ENCODE data around the gene RTBDN.

The RTBDN gene

DNA sequence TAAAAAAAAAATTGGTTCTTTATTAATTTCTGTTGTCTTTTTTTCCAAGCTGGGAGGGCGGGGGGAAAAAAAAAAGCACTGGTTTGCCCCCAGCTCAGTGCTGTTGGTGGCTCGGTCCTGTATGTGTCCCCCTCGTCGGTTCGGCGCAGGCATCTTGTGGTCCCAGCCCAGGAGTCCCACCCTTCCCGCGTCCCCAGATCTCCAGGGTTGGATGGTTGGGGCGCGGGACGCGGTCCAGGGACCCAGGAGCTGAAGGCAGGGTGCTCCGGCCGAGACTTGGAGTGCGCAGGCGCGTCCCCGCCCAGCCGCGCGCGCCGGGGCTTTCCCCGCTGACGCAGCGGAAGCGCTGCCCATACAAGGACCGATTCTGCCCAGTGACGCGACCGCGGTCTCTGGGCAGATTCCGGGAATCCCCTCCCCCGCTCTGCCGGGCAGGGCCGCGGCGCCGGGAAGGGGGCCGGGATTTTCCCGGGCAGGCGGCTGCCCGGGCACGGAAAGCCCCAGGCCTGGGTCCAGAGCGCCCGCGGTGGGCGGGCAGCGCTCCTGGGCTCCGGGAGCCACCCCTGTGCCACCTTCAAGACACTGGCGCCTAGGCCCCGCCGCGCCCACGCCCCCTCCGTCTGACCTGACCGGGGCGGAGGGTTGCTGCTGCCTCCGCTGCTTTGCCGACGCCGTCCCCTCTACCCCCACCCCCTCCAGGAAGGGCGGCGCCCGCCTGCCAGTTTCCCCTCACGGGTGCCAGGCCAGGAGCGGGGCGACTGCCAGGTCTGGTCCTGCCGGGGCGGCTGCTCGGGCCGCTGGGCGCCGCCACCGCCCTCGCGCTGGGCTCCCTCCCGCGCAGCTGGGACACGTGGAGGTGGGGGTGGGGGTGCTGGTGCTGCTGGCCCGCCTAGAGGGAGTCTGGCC lies 40.8 kb downstream of the RTBDN start:
- peak; percentile 89 for DNase-seq (ENCODE audit: low spot score)

DNA sequence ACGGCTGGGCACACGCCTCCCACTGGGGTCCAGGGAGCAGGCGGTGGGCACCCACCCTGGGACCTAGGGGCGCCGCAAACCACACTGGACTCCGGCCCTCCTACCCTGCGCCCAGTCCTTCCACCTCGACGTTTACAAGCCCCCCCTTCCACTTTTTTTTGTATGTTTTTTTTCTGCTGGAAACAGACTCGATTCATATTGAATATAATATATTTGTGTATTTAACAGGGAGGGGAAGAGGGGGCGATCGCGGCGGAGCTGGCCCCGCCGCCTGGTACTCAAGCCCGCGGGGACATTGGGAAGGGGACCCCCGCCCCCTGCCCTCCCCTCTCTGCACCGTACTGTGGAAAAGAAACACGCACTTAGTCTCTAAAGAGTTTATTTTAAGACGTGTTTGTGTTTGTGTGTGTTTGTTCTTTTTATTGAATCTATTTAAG lies 41.5 kb downstream of the RTBDN start:
- no peak for DNase-seq (ENCODE audit: low spot score)

GRCh38 chr19:12792051-12792852 lies 42.1 kb downstream of the RTBDN start:
- DNase-seq (ENCODE audit: low spot score) = peak; percentile 74

DNA sequence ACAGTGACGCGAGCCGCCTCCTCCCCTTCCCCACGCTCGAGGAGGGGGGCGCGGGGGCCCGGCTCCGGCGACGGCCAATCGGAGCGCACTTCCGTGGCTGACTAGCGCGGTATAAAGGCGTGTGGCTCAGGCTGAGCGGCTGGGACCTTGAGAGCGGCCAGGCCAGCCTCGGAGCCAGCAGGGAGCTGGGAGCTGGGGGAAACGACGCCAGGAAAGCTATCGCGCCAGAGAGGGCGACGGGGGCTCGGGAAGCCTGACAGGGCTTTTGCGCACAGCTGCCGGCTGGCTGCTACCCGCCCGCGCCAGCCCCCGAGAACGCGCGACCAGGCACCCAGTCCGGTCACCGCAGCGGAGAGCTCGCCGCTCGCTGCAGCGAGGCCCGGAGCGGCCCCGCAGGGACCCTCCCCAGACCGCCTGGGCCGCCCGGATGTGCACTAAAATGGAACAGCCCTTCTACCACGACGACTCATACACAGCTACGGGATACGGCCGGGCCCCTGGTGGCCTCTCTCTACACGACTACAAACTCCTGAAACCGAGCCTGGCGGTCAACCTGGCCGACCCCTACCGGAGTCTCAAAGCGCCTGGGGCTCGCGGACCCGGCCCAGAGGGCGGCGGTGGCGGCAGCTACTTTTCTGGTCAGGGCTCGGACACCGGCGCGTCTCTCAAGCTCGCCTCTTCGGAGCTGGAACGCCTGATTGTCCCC lies 42.9 kb downstream of the RTBDN start, which contains the start of gene JUNB:
Gene JUNB (plus strand): TSS at position 142 of the 706 bp plus-strand sequence. CDS start 286 bp downstream, at position 428.
- peak; percentile 91 for DNase-seq (ENCODE audit: low spot score)

GRCh38 chr19:12790628-12791344 lies 43.6 kb downstream of the RTBDN start:
- DNase-seq (ENCODE audit: low spot score) = no peak

DNA sequence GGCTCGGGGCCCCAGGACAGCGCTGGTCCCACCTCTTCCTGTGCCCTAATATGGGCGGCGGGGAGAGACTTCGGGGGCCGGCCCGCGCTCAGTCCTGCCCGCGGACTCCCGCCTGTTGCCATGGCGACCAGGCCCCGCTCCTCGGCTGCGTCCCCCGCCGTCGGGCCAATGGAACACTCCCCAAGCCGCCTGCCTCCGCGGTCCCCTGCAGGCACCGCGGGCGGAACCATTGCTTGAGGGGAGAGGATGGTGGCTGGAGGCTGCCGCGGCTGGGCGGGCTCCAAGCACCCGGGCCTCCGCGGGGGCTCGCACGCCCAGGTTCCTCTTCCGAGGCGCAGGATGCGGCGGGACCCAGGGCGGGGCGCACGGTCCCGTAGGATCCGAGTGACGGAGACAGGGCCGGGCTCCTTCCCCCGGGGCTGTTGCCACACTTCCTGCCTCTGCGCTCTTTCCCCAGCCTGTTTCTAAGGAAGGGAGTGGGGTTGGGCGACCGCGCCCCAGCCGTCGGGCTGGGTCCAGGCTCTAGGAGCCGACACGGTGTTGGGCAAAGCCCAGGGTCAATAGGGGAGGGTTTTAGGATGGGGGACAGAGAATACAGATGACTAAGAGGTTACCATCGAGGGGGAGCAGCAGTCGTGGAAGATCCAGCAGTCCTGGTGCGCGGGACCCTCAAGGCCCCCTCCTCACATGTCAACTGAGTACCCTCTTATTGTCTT lies 44.3 kb downstream of the RTBDN start:
- peak; percentile 94 for DNase-seq (ENCODE audit: low spot score)

DNA sequence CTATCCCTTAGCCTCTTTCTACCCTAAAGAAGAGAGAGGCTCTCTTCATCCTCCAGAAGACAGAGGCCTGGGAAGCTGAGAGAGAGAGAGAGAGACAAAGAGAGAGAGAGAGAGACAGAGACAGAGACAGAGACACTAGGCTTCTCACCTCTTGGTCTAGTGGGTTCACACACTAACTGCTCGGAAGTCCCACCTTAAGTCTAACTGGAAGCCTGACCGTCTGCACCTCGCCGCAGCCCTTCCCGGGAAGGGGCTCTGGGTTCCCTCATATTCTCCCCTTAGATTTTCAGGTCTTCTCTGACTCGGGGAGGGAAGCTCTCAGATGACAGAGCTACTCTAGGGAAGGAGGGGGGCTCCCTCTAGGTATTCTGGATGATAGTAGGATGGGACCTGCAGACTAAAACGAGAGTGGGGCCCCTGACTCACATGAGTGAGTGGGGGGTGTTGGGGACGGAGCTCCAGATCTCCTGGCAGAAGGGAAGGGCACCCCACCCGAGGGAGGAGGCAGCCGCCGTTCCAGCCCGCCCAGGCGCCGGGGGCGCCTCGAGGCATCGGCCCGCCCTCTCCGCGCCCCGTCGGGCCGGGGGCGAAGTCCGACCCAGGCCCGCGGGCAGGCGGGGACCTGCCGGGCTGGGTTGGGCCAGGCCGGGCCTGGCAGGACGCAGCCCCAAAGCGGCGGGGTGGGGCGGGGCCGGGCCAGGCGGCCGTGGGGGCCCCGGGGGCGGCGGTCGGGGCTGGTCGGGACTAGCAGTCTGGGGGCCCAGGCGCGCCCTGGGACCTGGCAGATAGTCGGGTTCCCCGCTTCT lies 45.1 kb downstream of the RTBDN start:
- DNase-seq (ENCODE audit: low spot score) = no peak

DNA sequence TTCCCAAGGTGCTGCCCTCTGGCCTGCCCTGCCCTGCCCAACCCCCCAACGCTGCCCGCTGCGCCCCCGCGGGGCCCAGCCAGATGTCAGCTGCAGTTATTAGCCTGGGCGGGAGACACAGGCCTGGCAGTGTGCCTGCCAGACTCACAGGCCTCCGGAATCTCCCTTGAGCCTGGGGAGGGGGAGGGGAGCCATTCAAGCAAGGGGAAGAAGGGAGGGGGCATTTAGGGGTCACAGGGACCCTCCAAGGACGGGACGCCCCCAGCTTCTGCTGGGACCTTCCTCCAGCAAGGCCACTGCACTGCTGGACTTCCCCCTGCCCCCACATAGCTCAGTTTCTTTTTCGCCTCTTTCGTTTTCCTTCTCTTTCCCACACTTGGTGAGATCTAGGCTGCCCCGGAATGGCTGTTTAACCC lies 45.7 kb downstream of the RTBDN start:
- no peak for DNase-seq (ENCODE audit: low spot score)

DNA sequence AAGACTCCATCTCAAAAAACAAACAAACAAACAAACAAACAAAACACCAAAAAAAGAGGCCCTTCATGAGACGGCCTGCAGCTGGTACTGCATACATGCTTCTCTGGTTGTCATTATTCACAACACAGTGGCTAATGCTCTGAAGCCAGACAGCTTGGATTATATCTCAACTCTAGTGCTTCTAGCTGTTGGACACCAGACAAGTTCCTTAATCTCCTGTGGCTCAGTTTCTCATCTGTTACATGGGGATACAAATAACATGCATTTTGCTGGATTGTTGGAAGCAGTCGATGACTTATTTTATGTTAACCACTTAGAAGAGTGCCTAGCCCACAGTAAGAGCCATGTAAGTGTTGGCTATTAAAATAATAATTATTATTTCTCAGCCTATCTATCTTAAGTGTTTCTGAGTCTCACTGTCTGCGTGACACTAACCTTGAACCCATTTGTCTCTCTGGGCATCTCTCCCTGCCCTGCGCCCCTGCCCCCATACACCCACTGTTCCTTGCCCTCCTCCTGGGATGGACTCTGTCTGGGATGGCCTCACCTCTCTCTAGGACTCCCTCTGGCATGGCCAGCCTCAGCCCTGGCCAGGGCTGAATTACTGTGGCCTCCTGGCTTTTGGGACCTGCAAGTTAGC lies 46.2 kb downstream of the RTBDN start:
- no peak for DNase-seq (ENCODE audit: low spot score)

DNA sequence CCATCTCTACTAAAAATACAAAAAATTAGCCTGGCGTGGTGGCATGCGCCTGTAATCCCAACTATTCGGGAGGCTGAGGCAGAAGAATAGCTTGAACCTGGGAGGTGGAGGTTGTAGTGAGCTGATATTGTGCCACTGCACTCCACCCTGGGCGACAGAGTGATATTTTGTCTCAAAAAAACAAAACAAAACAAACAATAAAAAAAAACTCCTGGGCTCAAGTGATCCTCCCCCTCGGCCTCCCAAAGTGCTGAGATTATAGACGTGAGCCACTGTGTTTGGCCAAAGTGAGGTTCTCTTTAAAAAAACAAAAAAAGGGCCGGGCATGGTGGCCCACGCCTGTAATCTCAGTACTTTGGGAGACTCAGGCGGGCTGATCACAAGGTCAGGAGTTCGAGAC lies 46.9 kb downstream of the RTBDN start:
- DNase-seq (ENCODE audit: low spot score) = no peak

DNA sequence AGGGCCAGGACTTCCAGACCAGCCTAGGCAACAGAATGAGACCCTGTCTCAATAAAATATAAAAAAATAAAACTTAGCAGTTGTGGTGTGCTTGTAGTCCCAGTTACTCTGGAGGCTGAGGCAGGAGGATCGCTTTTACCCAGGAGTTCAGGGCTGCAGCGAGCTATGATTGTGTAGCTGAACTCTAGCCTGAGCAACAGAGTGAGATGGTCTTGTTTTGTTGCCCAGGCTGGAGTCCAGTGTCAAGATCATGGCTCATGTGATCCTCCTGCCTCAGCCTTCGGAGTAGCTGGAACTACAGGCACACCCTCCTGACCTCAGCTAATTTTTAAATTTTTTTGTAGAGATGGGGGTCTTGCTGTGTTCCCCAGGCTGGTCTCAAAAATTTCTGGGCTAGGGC lies 47.4 kb downstream of the RTBDN start:
- no peak for DNase-seq (ENCODE audit: low spot score)

DNA sequence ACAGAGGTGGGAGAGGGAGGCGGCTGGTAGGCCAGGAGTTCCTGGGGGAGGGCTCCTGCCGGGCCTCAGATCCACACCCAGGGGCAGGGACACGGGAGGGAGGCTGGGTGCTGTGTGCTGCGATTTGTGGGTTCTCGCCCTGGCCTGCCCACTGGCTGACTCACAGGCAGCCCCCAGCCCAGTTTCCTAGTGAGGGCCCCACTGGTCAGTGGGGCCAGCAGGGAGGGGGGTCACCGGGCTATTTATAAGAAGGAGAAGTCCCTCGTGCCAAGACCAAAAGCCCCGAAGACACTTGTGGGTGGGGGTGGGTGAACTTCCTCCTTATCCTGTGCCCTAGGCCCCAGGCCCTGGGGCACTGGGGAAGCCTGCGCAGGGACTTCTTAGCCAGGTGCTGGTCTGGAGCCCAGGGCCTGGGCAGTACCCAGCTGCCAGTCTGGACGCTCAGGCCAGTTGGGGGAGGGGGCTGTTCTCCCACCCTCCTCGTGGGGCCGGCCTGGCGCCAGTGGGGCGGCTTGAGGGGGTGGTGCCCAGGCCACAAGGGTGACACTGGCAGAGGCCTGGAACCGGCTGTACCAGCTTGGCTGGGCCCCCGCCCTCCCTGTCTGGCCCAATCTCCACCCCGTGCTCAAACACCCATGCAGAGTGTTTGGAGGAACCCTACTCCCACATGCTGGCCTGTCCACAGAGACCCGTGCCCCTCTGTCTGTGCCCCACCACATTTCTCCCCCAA lies 48.1 kb downstream of the RTBDN start:
- no peak for DNase-seq (ENCODE audit: low spot score)

DNA sequence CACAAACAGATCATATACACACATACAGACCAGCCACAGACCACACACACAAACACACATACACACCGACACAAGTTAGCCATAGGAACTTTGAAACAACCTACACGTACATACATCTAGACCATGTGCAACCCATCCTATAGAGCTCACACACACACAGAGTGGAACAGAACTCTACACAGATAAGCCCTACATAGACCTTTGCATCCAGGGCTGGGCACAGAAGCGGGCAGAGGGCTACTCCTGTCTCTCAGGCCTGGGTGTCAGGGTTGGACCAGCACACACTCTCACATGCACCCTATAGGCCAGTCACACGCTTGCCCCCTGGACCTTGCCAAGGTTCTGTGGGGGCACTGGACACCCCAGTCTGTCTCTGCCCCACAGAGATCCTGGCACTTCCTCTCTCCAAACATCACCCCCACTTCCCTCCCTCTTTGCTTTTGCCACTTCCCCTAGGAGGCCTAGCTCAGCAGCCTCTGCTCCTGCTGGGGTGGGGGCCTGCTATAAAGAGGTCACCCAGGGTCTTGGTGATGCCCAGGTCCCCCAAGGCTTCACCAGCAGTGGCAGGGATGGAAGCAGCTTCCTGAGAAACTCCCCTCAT lies 48.8 kb downstream of the RTBDN start:
- no peak for DNase-seq (ENCODE audit: low spot score)

DNA sequence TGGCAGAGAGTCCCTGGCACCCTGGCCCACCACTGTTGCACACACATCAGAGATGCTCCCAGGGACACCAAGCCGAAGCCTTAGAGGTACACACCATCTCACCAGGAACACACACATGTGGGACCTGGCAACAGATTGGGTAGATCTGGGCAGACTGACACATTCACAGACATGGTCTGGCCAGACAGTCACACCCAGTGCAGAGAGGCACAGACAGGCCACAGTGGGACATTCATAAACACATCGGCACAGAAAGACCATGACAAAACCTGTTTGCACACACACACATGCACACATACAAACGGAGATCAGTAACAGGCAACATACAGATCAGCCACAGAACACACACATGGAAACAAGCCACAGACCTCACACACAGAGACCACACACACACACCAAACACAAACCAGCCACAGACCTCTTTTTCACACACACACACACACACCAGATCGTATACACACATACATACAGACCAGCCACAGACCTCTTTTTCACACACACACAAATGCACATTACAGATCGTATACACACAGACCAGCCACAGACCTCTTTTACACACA lies 49.4 kb downstream of the RTBDN start:
- DNase-seq (ENCODE audit: low spot score) = no peak

DNA sequence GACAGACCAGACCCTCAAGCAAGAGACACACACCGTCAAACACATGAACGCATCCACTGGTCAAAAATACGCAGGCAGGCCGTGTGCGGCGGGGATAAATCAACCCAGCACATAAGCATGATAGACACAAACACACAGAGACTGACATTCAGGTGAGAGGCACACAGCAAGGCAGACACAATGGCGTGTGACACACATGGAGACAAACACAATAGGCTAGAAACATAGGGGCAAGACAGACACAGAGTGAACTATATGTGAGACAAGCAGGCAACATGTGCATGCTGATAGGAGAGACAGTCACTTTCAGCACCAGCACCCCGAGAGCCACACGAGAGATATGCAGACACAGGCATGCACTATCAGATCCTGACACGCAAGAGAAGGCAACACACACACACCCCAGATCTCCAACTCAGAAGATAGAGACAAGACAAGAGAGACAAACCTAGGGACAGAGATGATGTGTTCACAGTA lies 49.9 kb downstream of the RTBDN start:
- no peak for DNase-seq (ENCODE audit: low spot score)

DNA sequence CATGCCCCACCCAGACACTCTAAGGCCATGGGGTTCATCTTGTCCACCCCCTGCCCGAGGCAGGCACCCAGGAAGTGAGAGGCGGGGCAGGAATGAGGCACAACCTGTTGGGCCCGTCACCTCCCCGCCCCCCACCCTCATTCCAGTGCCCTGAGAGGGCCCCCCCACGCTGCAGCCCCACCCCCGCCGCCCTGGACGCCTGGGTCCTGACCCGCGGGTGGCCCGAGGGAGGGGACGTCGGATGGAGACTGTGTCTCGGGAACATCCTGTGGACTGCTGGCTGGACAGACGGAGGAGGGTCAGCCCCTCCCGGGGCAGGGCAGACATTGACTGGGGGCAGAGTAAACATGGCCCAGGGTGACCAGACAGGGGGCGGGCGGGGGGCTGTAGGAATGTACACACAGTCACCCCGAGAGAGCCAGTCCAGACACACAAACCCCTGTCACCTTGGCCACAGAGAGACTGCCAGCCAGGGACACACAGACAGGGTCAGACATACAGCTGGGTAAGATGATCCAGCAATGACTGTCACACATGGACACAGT lies 50.5 kb downstream of the RTBDN start:
- DNase-seq (ENCODE audit: low spot score) = no peak

DNA sequence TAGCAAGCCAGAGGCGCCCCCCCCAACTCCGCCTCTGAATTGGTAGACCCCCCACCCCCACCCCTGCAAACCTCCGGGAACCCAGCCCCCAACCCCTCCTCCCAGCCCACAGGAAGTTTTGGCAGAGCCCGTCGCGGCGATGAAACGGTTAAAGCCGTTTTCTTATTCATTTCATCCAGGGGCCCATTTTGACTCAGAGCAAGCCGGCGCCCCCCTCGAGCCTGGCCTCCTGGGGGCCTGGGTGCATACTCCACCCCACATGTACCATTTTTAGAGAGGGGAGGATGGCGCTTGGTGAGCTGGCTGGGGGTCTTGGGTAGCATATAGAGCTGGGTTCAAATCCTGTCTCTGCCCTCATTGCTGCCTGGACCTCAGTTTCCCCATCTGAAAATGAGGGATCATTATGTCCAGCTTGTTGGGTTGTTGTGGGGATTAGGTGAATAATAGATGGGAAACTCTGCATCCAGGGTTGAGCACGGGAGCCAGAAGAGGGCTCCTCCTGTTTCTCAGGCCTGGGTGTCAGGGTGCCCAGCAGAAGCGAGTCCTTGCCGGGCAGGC lies 51.0 kb downstream of the RTBDN start:
- no peak for DNase-seq (ENCODE audit: low spot score)

All from SK-N-DZ (cell line).